HepG2 (cell line): Measurements from ENCODE around the gene CCDC34. TPM values are rescaled to one million over a fixed set of nuclear protein-coding genes. Genes with fewer than 3 reads are reported as not detected.

ENCODE experiments used
- BCL6 ChIP-seq: IDR thresholded peaks from 2 replicates; pipeline ENCODE4 v1.6.1; 2016; ENCODE audit warnings: missing genetic modification reagents, missing compliant biosample characterization
- DPF2 ChIP-seq: sonication (generic); formaldehyde crosslinking; IDR thresholded peaks from 2 replicates; pipeline ENCODE4 v1.4.0; 2020; ENCODE audit warnings: mild to moderate bottlenecking, low read depth, missing genetic modification reagents, borderline replicate concordance
- ELF3 ChIP-seq: IDR thresholded peaks from 2 replicates; pipeline ENCODE4 v1.6.1; 2016; ENCODE audit warnings: missing genetic modification reagents, missing compliant biosample characterization
- FOXJ3 ChIP-seq: sonication (generic); formaldehyde crosslinking; IDR thresholded peaks from 2 replicates; pipeline ENCODE4 v1.4.0; 2020; ENCODE audit warnings: missing genetic modification reagents, mild to moderate bottlenecking, borderline replicate concordance
- FOXP1 ChIP-seq, 2 experiments: fragments of 450-650 bp in 1 of 2; IDR thresholded peaks; 2 replicates each; pipeline ENCODE4 v1.6.1; 2017 to 2018; ENCODE audit warnings: antibody characterized with exemption in 1 of 2
- GPN1 ChIP-seq: sonication (generic); formaldehyde crosslinking; IDR thresholded peaks from 2 replicates; pipeline ENCODE4 v1.5.1; 2020; ENCODE audit warnings: missing genetic modification reagents, borderline replicate concordance
- HNF4G ChIP-seq, 2 experiments: sonication (generic) in 1 of 2; formaldehyde crosslinking in 1 of 2; IDR thresholded peaks; 2 replicates each; pipeline versions ENCODE4 v1.4.0 to v1.6.1; 2011 to 2020; ENCODE audit warnings: borderline replicate concordance in 2 of 2, low read depth in 2 of 2, mild to moderate bottlenecking in 2 of 2, low read length in 1 of 2, missing genetic modification reagents in 1 of 2, moderate library complexity in 1 of 2
- KAT8 ChIP-seq: IDR thresholded peaks from 2 replicates; pipeline ENCODE4 v1.6.1; 2016; ENCODE audit warnings: missing genetic modification reagents, missing compliant biosample characterization
- ONECUT2 ChIP-seq: sonication (generic); formaldehyde crosslinking; IDR thresholded peaks from 2 replicates; pipeline ENCODE4 v1.4.0; 2020; ENCODE audit warnings: missing genetic modification reagents
- RCOR2 ChIP-seq: IDR thresholded peaks from 2 replicates; pipeline ENCODE4 v1.6.1; 2016; ENCODE audit warnings: missing biosample characterization, missing genetic modification reagents
- SAP130 ChIP-seq: IDR thresholded peaks from 2 replicates; pipeline ENCODE4 v1.6.1; 2016; ENCODE audit warnings: low read depth
- SMAD3 ChIP-seq: sonication (generic); formaldehyde crosslinking; IDR thresholded peaks from 2 replicates; pipeline ENCODE4 v1.4.0; 2020; ENCODE audit warnings: missing genetic modification reagents
- SP140L ChIP-seq: sonication (generic); formaldehyde crosslinking; IDR thresholded peaks from 2 replicates; pipeline ENCODE4 v1.4.0; 2020; ENCODE audit warnings: missing genetic modification reagents, borderline replicate concordance
- SRSF9 ChIP-seq: fragments of 200-400 bp; formaldehyde crosslinking; IDR thresholded peaks from 2 replicates; pipeline ENCODE4 v1.6.1; 2018; ENCODE audit warnings: borderline replicate concordance, mild to moderate bottlenecking, low read depth, low read length; ENCODE audit not compliant: insufficient read depth, poor library complexity, severe bottlenecking
- SSRP1 ChIP-seq: IDR thresholded peaks from 2 replicates; pipeline ENCODE4 v1.6.1; 2016; ENCODE audit warnings: control low read depth
- THAP11 ChIP-seq: IDR thresholded peaks from 2 replicates; pipeline ENCODE4 v1.6.1; 2016; ENCODE audit warnings: missing biosample characterization, missing genetic modification reagents
- TOPORS ChIP-seq: sonication (generic); formaldehyde crosslinking; IDR thresholded peaks from 2 replicates; pipeline ENCODE4 v1.8.0; 2023; ENCODE audit warnings: mild to moderate bottlenecking, missing genetic modification reagents
- YY1 ChIP-seq: IDR thresholded peaks from 2 replicates; pipeline ENCODE4 v1.6.1; 2011; ENCODE audit warnings: low read length, low read depth, moderate library complexity, mild to moderate bottlenecking; ENCODE audit not compliant: insufficient read depth, insufficient replicate concordance
- ZNF17 ChIP-seq: sonication (generic); formaldehyde crosslinking; IDR thresholded peaks from 2 replicates; pipeline ENCODE4 v1.5.0; 2020; ENCODE audit warnings: mild to moderate bottlenecking, missing genetic modification reagents
- ZNF431 ChIP-seq: sonication (generic); formaldehyde crosslinking; IDR thresholded peaks from 2 replicates; pipeline ENCODE4 v1.9.0; 2022; ENCODE audit warnings: missing genetic modification reagents, low read depth, mild to moderate bottlenecking, borderline replicate concordance
- ZNF530 ChIP-seq: sonication (generic); formaldehyde crosslinking; IDR thresholded peaks from 2 replicates; pipeline ENCODE4 v1.5.0; 2020; ENCODE audit warnings: low read depth, mild to moderate bottlenecking, missing genetic modification reagents
- ZNF652 ChIP-seq: IDR thresholded peaks from 2 replicates; pipeline ENCODE4 v1.6.1; 2016; ENCODE audit warnings: low read depth, borderline replicate concordance
- ZSCAN30 ChIP-seq: sonication (generic); formaldehyde crosslinking; IDR thresholded peaks from 2 replicates; pipeline ENCODE4 v1.5.0; 2020; ENCODE audit warnings: mild to moderate bottlenecking, missing genetic modification reagents
- polyA plus RNA-seq, 8 experiments: library from polyadenylated mRNA; depleted of rRNA in 3 of 8; stranded (reverse) in 7 of 8; unstranded in 1 of 8; fragments of >200 nt; fragmentation: Illumina TruSeq in 4 of 8; extraction: Trizol in 4 of 8; gene quantifications; 2 replicates each; pipeline versions ENCODE4 v1.2.1 to v1.2.3, GENCODE V29; 2011 to 2016; ENCODE audit warnings: low read depth in 4 of 8, missing spikeins in 1 of 8, mixed read lengths in 1 of 8; ENCODE audit not compliant: insufficient read depth in 1 of 8
- total RNA-seq, 5 experiments: library from RNA; depleted of rRNA; stranded (reverse); fragments of >200 nt; fragmentation: Illumina TruSeq; extraction: Trizol; gene quantifications; 2 replicates each; pipeline ENCODE4 v1.2.3, GENCODE V29; 2016; ENCODE audit warnings: low read depth in 1 of 5
- TF ChIP-seq, protein P1 (sequence below): sonication (generic); formaldehyde crosslinking; IDR thresholded peaks from 2 replicates; pipeline ENCODE4 v1.4.0; 2020; ENCODE audit warnings: mild to moderate bottlenecking, missing genetic modification reagents
- TF ChIP-seq, protein P2 (sequence below), 2 experiments: IDR thresholded peaks; 2 replicates each; pipeline ENCODE4 v1.6.1; 2011 to 2012; ENCODE audit warnings: low read length in 2 of 2, borderline replicate concordance in 1 of 2, low read depth in 1 of 2, mild to moderate bottlenecking in 1 of 2, moderate library complexity in 1 of 2

CCDC34 gene
- total and polyA plus RNA-seq, 2 of the 13 experiments (the other 11 are each of a cell fraction or from before 2014, with no cell fraction given): 7.6 to 34.3 TPM

DNA sequence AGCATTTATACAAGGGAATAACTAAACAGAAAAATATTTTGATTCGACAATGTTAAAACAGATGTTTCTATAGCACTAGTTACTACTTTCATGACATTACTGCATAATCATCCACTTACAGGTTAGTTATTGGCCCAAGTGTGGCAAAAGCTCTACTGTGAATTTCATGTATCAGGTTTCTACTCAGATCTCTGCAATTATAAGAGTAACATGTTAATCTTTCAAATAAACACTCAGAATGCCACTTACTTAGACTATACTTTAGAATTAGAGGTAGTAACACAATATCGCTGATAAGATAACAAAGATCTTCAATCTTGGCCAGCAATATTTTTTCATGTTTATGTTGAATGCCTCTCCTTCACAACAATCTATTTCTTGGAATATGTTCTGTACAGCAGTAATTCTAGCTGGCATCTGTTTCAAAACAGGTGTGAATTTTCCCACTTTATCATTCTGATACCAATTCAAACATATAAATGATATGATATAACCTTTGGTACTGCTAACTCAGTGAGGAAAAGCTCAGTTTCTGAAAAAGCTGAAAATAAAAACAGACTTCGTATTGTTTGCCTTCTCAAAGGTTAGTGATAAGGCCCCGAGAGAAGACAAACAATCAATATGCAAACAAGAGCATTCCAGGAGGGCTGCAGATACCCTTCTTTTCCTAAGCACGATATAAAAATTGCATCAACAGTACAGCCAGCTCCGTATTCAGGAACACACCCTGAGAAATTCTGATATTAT, 11.0 kb upstream of the CCDC34 start (continued):
- no peak; the same call in 1 of the 2 replicates for TF ChIP-seq THAP11 (CRISPR knock-in tag)
- peak; percentile 65 for TF ChIP-seq SMAD3 (CRISPR knock-in tag)
- TF ChIP-seq ZNF17 (CRISPR knock-in tag): no peak
- peak; percentile 65 for TF ChIP-seq FOXP1 (IDR thresholded peaks at IDR 0.05)
- TF ChIP-seq FOXP1 (CRISPR knock-in tag; IDR thresholded peaks at IDR 0.05): peak; percentile 96
- TF ChIP-seq RCOR2 (CRISPR knock-in tag): peak; percentile 63; the same call in 1 of the 2 replicates
- TF ChIP-seq ZSCAN30 (CRISPR knock-in tag): no peak
- peak; percentile 64 for TF ChIP-seq SAP130 (CRISPR knock-in tag)
- peak; percentile 84 for TF ChIP-seq DPF2 (CRISPR knock-in tag)
- TF ChIP-seq ELF3 (CRISPR knock-in tag): peak; percentile 87; the same call in 1 of the 2 replicates
- peak; percentile 94 for TF ChIP-seq BCL6 (CRISPR knock-in tag)
- TF ChIP-seq ZNF530 (CRISPR knock-in tag): no peak
- TF ChIP-seq KAT8 (CRISPR knock-in tag): 0 out of 2 replicates have a peak, but pooled peaks have one; percentile 49
- TF ChIP-seq FOXJ3 (CRISPR knock-in tag): peak; percentile 71; the same call in 1 of the 2 replicates
- TF ChIP-seq SRSF9: no peak
- no peak for TF ChIP-seq GPN1 (CRISPR knock-in tag)
- 0 out of 2 replicates have a peak, but pooled peaks have one; percentile 50 for TF ChIP-seq SSRP1 (CRISPR knock-in tag)
- no peak for TF ChIP-seq SP140L (CRISPR knock-in tag)
- peak; percentile 88 for TF ChIP-seq HNF4G (IDR thresholded peaks at IDR 0.05; ENCODE audit: borderline replicate concordance, low read depth, low read length)
- TF ChIP-seq HNF4G (CRISPR knock-in tag; IDR thresholded peaks at IDR 0.05; ENCODE audit: borderline replicate concordance, low read depth): no peak
- TF ChIP-seq ZNF431 (CRISPR knock-in tag): no peak
- TF ChIP-seq, protein P1, sequence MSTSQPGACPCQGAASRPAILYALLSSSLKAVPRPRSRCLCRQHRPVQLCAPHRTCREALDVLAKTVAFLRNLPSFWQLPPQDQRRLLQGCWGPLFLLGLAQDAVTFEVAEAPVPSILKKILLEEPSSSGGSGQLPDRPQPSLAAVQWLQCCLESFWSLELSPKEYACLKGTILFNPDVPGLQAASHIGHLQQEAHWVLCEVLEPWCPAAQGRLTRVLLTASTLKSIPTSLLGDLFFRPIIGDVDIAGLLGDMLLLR: no peak
- TF ChIP-seq TOPORS (CRISPR knock-in tag): no peak
- peak; percentile 91 for TF ChIP-seq ONECUT2 (CRISPR knock-in tag)
- peak; percentile 46; the same call in 1 of the 2 replicates for TF ChIP-seq ZNF652 (CRISPR knock-in tag)
- TF ChIP-seq YY1: no peak
- TF ChIP-seq, protein P2, sequence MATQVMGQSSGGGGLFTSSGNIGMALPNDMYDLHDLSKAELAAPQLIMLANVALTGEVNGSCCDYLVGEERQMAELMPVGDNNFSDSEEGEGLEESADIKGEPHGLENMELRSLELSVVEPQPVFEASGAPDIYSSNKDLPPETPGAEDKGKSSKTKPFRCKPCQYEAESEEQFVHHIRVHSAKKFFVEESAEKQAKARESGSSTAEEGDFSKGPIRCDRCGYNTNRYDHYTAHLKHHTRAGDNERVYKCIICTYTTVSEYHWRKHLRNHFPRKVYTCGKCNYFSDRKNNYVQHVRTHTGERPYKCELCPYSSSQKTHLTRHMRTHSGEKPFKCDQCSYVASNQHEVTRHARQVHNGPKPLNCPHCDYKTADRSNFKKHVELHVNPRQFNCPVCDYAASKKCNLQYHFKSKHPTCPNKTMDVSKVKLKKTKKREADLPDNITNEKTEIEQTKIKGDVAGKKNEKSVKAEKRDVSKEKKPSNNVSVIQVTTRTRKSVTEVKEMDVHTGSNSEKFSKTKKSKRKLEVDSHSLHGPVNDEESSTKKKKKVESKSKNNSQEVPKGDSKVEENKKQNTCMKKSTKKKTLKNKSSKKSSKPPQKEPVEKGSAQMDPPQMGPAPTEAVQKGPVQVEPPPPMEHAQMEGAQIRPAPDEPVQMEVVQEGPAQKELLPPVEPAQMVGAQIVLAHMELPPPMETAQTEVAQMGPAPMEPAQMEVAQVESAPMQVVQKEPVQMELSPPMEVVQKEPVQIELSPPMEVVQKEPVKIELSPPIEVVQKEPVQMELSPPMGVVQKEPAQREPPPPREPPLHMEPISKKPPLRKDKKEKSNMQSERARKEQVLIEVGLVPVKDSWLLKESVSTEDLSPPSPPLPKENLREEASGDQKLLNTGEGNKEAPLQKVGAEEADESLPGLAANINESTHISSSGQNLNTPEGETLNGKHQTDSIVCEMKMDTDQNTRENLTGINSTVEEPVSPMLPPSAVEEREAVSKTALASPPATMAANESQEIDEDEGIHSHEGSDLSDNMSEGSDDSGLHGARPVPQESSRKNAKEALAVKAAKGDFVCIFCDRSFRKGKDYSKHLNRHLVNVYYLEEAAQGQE (IDR thresholded peaks at IDR 0.05; ENCODE audit: borderline replicate concordance in 1 of 2, low read depth in 1 of 2, low read length in 2 of 2): 0 out of 4 replicates have a peak, but pooled peaks of 1 of the 2 experiments have one; percentile 17
